Skeletal muscle cell (primary cell): ENCODE data around the gene NEK3.
"Not testable (repeated sequence)": the region's sequence is repeated elsewhere in the genome, so short reads cannot be mapped to it uniquely, and the experiment has no call there.

Source experiments
- DNase-seq: peaks from one replicate; pipeline ENCODE4 v3.0.0-alpha.2; 2010; ENCODE audit warnings: low read depth
- H3K4me3 ChIP-seq: 2 replicates; pipeline ENCODE4 v1.5.1; 2011; ENCODE audit warnings: low read depth, mild to moderate bottlenecking, control low read depth, low read length, moderate library complexity

Gene NEK3

GRCh38 chr13:52127783-52128702, 31.4 kb downstream of the NEK3 start:
- no peak for DNase-seq
- peak overlapping the region; percentile 71 for H3K4me3 ChIP-seq

- no peak overlapping the region for H3K4me3 ChIP-seq
- no peak for DNase-seq
Observed at GRCh38 chr13:52127378-52127777, 32.0 kb downstream of the NEK3 start.

- H3K4me3 ChIP-seq: no peak overlapping the region
- no peak for DNase-seq
Observed at GRCh38 chr13:52125547-52125946, 33.9 kb downstream of the NEK3 start.

- DNase-seq: no peak
- H3K4me3 ChIP-seq: no peak overlapping the region
Observed at GRCh38 chr13:52118595-52118994, 40.8 kb downstream of the NEK3 start.

GRCh38 chr13:52118095-52118494, 41.3 kb downstream of the NEK3 start:
- DNase-seq: no peak
- no peak overlapping the region for H3K4me3 ChIP-seq

GRCh38 chr13:52112591-52112990, 46.8 kb downstream of the NEK3 start:
- DNase-seq: no peak
- H3K4me3 ChIP-seq: no peak overlapping the region

GRCh38 chr13:52109116-52109670, 50.2 kb downstream of the NEK3 start:
- no peak for DNase-seq

DNA sequence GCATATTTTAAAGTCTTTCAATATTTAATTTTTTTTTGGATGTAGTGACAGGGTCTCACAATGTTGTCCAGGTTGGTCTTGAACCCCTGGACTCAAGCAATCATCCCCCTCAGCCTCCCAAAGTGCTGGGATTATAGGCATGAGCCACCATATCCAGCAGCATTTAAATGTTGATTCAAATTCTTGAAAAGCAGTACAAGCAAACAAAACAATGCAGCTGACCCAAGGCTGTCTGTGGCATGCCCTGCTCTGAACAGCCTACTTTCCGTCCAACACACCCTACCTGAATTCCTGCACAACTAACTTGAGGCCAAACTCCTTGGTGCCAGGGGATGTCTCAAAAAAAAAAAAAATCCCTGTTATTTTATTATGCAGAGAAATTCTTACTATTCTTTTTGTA, 53.6 kb downstream of the NEK3 start:
- H3K4me3 ChIP-seq: no peak overlapping the region
- DNase-seq: no peak

More at GRCh38 chr13:52109116-52109670, 50.2 kb downstream of the NEK3 start:
- H3K4me3 ChIP-seq: no peak overlapping the region

- peak; percentile 28 for DNase-seq
- H3K4me3 ChIP-seq: no peak overlapping the region
Observed at GRCh38 chr13:52104624-52105023, 54.8 kb downstream of the NEK3 start.

GRCh38 chr13:52103386-52103785, 56.0 kb downstream of the NEK3 start:
- H3K4me3 ChIP-seq: no peak overlapping the region
- DNase-seq: no peak

DNA sequence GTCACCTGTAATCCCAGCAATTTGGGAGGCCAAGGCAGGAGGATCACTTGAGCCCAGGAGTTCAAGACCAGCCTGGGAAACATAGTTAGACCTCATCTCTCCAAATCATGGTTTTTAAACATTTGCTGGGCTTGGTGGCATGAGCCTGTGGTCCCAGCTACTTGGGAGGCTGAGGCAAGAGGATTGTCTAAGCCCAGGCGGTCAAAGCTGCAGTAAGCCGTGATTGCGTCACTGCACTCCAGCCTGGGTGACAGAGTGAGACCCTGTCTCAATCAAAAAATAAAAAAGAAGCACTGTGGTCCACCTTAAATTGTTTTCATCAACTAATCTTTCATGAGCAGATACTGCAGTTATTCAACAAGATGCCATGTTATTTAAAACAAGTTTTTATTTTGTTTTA, 57.0 kb downstream of the NEK3 start:
- H3K4me3 ChIP-seq, DNase-seq: not testable (repeated sequence)

GRCh38 chr13:52097197-52097596, 62.2 kb downstream of the NEK3 start:
- no peak overlapping the region for H3K4me3 ChIP-seq
- no peak for DNase-seq

GRCh38 chr13:52096748-52097147, 62.6 kb downstream of the NEK3 start:
- DNase-seq: no peak
- H3K4me3 ChIP-seq: no peak overlapping the region

DNA sequence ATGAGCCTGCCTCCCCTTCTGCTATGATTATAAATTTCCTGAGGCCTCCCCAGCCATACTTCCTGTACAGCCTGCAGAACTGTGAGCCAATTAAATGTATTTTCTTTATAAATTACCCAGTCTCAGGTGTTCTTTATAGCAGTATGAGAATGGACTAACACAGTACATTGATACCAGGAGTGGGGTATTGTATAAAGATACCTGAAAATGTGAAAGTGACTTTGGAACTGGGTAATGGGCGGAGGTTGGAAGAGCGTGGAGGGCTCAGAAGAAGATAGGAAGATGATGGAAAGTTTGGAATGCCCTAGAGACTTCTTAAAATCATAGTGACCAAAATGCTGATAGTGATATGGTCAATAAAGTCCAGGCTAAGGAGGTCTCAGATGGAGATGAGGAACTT, 63.3 kb downstream of the NEK3 start:
- DNase-seq: no peak
- no peak overlapping the region for H3K4me3 ChIP-seq

DNA sequence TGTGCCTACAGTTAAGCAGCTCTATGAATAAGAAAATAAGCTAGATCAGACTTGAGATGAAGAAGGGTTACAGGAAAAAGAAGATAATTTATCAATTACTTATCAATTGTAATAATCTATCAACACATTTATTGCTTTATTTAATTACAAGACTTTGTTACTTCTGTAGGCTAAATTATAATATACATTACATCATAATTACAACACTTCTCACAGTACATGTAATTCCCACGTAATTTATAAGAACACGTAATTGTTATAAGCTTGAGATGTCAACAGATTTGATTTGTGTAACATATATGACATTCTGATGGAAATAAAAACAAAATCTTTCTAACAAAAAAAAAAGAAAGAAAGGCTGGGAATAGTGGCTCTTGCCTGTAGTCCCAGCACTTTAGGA, 67.3 kb downstream of the NEK3 start:
- no peak for DNase-seq

GRCh38 chr13:52091473-52091872, 67.9 kb downstream of the NEK3 start:
- H3K4me3 ChIP-seq: no peak overlapping the region
- no peak for DNase-seq

More for the DNA sequence above, 67.3 kb downstream of the NEK3 start:
- no peak overlapping the region for H3K4me3 ChIP-seq

GRCh38 chr13:52085421-52085820, 74.0 kb downstream of the NEK3 start:
- peak; percentile 66 for DNase-seq
- no peak overlapping the region for H3K4me3 ChIP-seq

DNA sequence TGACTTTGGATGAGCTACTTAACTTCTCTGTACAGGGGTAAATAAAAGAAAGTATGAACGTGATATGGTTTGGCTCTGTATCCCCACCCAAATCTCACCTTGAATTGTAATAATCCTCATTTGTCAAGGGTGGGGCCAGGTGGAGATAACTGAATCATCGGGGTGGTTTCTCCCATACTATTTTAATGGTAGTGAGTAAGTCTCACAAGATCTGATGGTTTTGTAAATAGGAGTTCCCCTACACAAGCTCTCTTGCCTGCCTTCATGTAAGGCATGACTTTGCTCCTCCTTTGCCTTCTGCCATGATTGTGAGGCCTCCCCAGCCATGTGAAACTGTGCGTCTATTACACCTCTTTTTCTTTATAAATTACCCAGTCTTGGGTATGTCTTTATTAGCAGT, 74.4 kb downstream of the NEK3 start:
- not testable (repeated sequence) for H3K4me3 ChIP-seq, DNase-seq
